ENCODE results near the gene KIR3DL2. TPM values are rescaled to one million over a fixed set of nuclear protein-coding genes. Genes with fewer than 3 reads are reported as not detected.

KIR3DL2 gene
- total RNA-seq, 1 donor from 2014 or later: not detected

- intact Hi-C loops (cut with micrococcal nuclease): no loop called here
These were observed 27.2 kb downstream of the KIR3DL2 start for GRCh38 chr19:54877471-54877870.

GRCh38 chr19:54881884-54882283, 31.6 kb downstream of the KIR3DL2 start:
- DNase-seq: no peak
- H3K4me1 ChIP-seq: no peaks in the 10 kb centered on the region
- H3K36me3 ChIP-seq: no peaks in the 10 kb centered on the region
- no peak for TF ChIP-seq CTCF (IDR thresholded peaks at IDR 0.05; ENCODE audit: borderline replicate concordance)
- intact Hi-C loops (cut with micrococcal nuclease): no loop called here
- peaks cover 78% of the 10 kb centered on the region for H3K27me3 ChIP-seq (ENCODE audit: low read depth)
- no peak overlapping the region for H3K27ac ChIP-seq (replicated peaks)
- H3K9me3 ChIP-seq (replicated peaks): no peaks in the 10 kb centered on the region
- no peak overlapping the region for H3K4me3 ChIP-seq

More at GRCh38 chr19:54877471-54877870, 27.2 kb downstream of the KIR3DL2 start:
- H3K4me1 ChIP-seq: no peaks in the 10 kb centered on the region
- no peak for TF ChIP-seq CTCF (IDR thresholded peaks at IDR 0.05; ENCODE audit: borderline replicate concordance)
- no peaks in the 10 kb centered on the region for H3K36me3 ChIP-seq
- H3K27me3 ChIP-seq (ENCODE audit: low read depth): peaks cover 39% of the 10 kb centered on the region
- no peak overlapping the region for H3K27ac ChIP-seq (replicated peaks)
- no peaks in the 10 kb centered on the region for H3K9me3 ChIP-seq (replicated peaks)
- H3K4me3 ChIP-seq: no peak overlapping the region
- no peak for DNase-seq

- DNase-seq: no peak
- H3K27me3 ChIP-seq (ENCODE audit: low read depth): peaks cover 83% of the 10 kb centered on the region
- H3K4me3 ChIP-seq: no peak overlapping the region
- intact Hi-C loops (cut with micrococcal nuclease): no loop called here
- H3K4me1 ChIP-seq: no peaks in the 10 kb centered on the region
- TF ChIP-seq CTCF (IDR thresholded peaks at IDR 0.05; ENCODE audit: borderline replicate concordance): no peak
- H3K27ac ChIP-seq (replicated peaks): no peak overlapping the region
- no peaks in the 10 kb centered on the region for H3K9me3 ChIP-seq (replicated peaks)
- H3K36me3 ChIP-seq: no peaks in the 10 kb centered on the region
These were observed 32.5 kb downstream of the KIR3DL2 start for GRCh38 chr19:54882758-54883157.

GRCh38 chr19:54883228-54883627, 33.0 kb downstream of the KIR3DL2 start:
- H3K9me3 ChIP-seq (replicated peaks): no peaks in the 10 kb centered on the region
- peaks cover 88% of the 10 kb centered on the region for H3K27me3 ChIP-seq (ENCODE audit: low read depth)
- TF ChIP-seq CTCF (IDR thresholded peaks at IDR 0.05; ENCODE audit: borderline replicate concordance): no peak
- no peak for DNase-seq
- H3K27ac ChIP-seq (replicated peaks): no peak overlapping the region
- H3K4me1 ChIP-seq: no peaks in the 10 kb centered on the region
- no peak overlapping the region for H3K4me3 ChIP-seq
- intact Hi-C loops (cut with micrococcal nuclease): no loop called here
- H3K36me3 ChIP-seq: no peaks in the 10 kb centered on the region

- no peaks in the 10 kb centered on the region for H3K36me3 ChIP-seq
- DNase-seq: no peak
- no peak overlapping the region for H3K4me3 ChIP-seq
- no peak for TF ChIP-seq CTCF (IDR thresholded peaks at IDR 0.05; ENCODE audit: borderline replicate concordance)
- H3K4me1 ChIP-seq: no peaks in the 10 kb centered on the region
- H3K27ac ChIP-seq (replicated peaks): no peak overlapping the region
- H3K27me3 ChIP-seq (ENCODE audit: low read depth): peaks cover 87% of the 10 kb centered on the region
- no peaks in the 10 kb centered on the region for H3K9me3 ChIP-seq (replicated peaks)
- intact Hi-C loops (cut with micrococcal nuclease): no loop called here
These were observed 38.0 kb downstream of the KIR3DL2 start for GRCh38 chr19:54888239-54888638.

GRCh38 chr19:54889566-54889965, 39.3 kb downstream of the KIR3DL2 start:
- H3K27ac ChIP-seq (replicated peaks): no peak overlapping the region
- intact Hi-C loops (cut with micrococcal nuclease): no loop called here
- no peaks in the 10 kb centered on the region for H3K9me3 ChIP-seq (replicated peaks)
- no peak for DNase-seq
- no peak for TF ChIP-seq CTCF (IDR thresholded peaks at IDR 0.05; ENCODE audit: borderline replicate concordance)
- H3K27me3 ChIP-seq (ENCODE audit: low read depth): peaks cover 84% of the 10 kb centered on the region
- no peaks in the 10 kb centered on the region for H3K4me1 ChIP-seq
- no peak overlapping the region for H3K4me3 ChIP-seq
- H3K36me3 ChIP-seq: no peaks in the 10 kb centered on the region
